Measurements from ENCODE around the gene LMCD1.

DNA sequence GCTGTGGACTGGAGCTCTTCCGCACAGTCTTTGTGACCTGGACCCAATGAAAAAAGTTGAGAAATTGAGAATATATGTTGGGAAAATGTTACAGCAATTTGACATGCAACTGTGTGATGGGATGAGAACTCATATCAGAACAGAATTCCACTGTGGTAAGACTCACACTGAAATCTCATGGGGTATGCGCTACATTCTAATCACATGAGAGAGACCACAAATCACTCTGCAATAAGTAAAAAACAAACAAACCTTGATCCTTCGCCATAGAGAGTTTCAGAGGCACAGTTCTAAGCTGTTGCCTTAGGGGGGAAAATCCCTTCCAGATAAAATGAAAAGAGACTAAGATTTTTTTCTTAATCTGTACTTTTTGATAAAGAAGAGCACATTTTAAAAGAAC is 37.3 kb downstream of the LMCD1 start:
- TF ChIP-seq, protein P1, sequence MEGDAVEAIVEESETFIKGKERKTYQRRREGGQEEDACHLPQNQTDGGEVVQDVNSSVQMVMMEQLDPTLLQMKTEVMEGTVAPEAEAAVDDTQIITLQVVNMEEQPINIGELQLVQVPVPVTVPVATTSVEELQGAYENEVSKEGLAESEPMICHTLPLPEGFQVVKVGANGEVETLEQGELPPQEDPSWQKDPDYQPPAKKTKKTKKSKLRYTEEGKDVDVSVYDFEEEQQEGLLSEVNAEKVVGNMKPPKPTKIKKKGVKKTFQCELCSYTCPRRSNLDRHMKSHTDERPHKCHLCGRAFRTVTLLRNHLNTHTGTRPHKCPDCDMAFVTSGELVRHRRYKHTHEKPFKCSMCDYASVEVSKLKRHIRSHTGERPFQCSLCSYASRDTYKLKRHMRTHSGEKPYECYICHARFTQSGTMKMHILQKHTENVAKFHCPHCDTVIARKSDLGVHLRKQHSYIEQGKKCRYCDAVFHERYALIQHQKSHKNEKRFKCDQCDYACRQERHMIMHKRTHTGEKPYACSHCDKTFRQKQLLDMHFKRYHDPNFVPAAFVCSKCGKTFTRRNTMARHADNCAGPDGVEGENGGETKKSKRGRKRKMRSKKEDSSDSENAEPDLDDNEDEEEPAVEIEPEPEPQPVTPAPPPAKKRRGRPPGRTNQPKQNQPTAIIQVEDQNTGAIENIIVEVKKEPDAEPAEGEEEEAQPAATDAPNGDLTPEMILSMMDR (IDR thresholded peaks at IDR 0.05), result no peak
- no peak for TF ChIP-seq POLR2A (IDR thresholded peaks at IDR 0.05)
- TF ChIP-seq EP300 (IDR thresholded peaks at IDR 0.05), result no peak
